H1 (cell line): Measurements from ENCODE around the gene WDR89. TPM values are rescaled to one million over a fixed set of nuclear protein-coding genes. Genes with fewer than 3 reads are reported as not detected.

ENCODE experiments used
- CTCF ChIA-PET: fragments of 300-600 bp; sonication (Branson Sonifier 250); formaldehyde crosslinking; loops from one replicate; lab custom pipeline; 2021; ENCODE audit not compliant: partially characterized antibody; lab: Charles Lee
- POLR2A ChIA-PET: fragments of 300-600 bp; sonication (Branson Sonifier 250); formaldehyde crosslinking; loops from one replicate; lab custom pipeline; 2021; ENCODE audit warnings: inconsistent platforms; ENCODE audit not compliant: partially characterized antibody; lab: Charles Lee
- DNase-seq, 2 experiments: peaks; one replicate each; pipeline versions ENCODE4 v3.0.0 to v3.0.0-alpha.2; 2010 to 2022; ENCODE audit warnings: low spot score in 2 of 2, low read depth in 1 of 2, mixed read lengths in 1 of 2
- FAIRE-seq: peaks from 2 replicates; lab custom pipeline; 2011; peaks lifted over from hg19 to GRCh38; lab: Jason Lieb, UNC
- H2AFZ ChIP-seq: 2 replicates; pipeline ENCODE4 v1.8.1; 2012; ENCODE audit warnings: low read length, inconsistent platforms
- H2AK5ac ChIP-seq: 2 replicates; pipeline ENCODE4 v1.6.1; 2013; ENCODE audit warnings: low read depth, low read length
- H2BK120ac ChIP-seq: replicated peaks from 2 replicates; pipeline ENCODE3; 2013; ENCODE audit warnings: low read depth, low read length, inconsistent platforms
- H2BK12ac ChIP-seq: 2 replicates; pipeline ENCODE4 v1.6.1; 2013; ENCODE audit warnings: low read depth, low read length
- H2BK15ac ChIP-seq: 2 replicates; pipeline ENCODE4 v1.6.1; 2013; ENCODE audit warnings: low read length
- H2BK20ac ChIP-seq: 2 replicates; pipeline ENCODE4 v1.6.1; 2013; ENCODE audit warnings: low read length
- H2BK5ac ChIP-seq: 2 replicates; pipeline ENCODE4 v1.6.1; 2013; ENCODE audit warnings: low read depth, low read length
- H3K14ac ChIP-seq: 2 replicates; pipeline ENCODE4 v1.6.1; 2013; ENCODE audit warnings: inconsistent platforms; ENCODE audit not compliant: insufficient read length
- H3K18ac ChIP-seq: 2 replicates; pipeline ENCODE4 v1.6.1; 2013; ENCODE audit warnings: low read length; ENCODE audit errors: extremely low read depth
- H3K23ac ChIP-seq: 2 replicates; pipeline ENCODE4 v1.6.1; 2013; ENCODE audit warnings: inconsistent platforms; ENCODE audit not compliant: insufficient read length
- H3K23me2 ChIP-seq: 2 replicates; pipeline ENCODE4 v1.6.1; 2013; ENCODE audit warnings: low read depth, low read length
- H3K27ac ChIP-seq: 2 replicates; pipeline ENCODE4 v1.6.1; 2011; ENCODE audit warnings: low read depth, low read length, inconsistent platforms
- H3K27me3 ChIP-seq, 4 experiments: replicated peaks in 1 of 4; 1 replicate in 1 of 4; 2 replicates in 3 of 4; pipeline versions ENCODE4 v1.6.1 to v1.8.1; 2011 to 2013; ENCODE audit warnings: low read length in 3 of 4, mild to moderate bottlenecking in 3 of 4, inconsistent platforms in 2 of 4, mixed read lengths in 2 of 4, moderate library complexity in 1 of 4; ENCODE audit not compliant: control insufficient read depth in 3 of 4, insufficient read depth in 3 of 4; ENCODE audit errors: extremely low read depth in 1 of 4
- H3K36me3 ChIP-seq, 4 experiments: 2 replicates each; pipeline versions ENCODE4 v1.6.1 to v1.8.1; 2011 to 2013; ENCODE audit warnings: mild to moderate bottlenecking in 4 of 4, low read length in 3 of 4, moderate library complexity in 2 of 4, control low read depth in 1 of 4, inconsistent platforms in 1 of 4; ENCODE audit not compliant: insufficient read depth in 4 of 4, control insufficient read depth in 2 of 4
- H3K4ac ChIP-seq: replicated peaks from 2 replicates; pipeline ENCODE3; 2013; ENCODE audit warnings: low read length, low read depth, mixed read lengths, inconsistent platforms; ENCODE audit not compliant: insufficient read length
- H3K4me1 ChIP-seq, 4 experiments: replicated peaks in 1 of 4; 1 replicate in 1 of 4; 2 replicates in 3 of 4; pipeline versions ENCODE4 v1.6.1 to v1.8.1; 2011 to 2013; ENCODE audit warnings: low read length in 3 of 4, inconsistent platforms in 2 of 4, mixed read lengths in 1 of 4; ENCODE audit not compliant: insufficient read depth in 4 of 4, control insufficient read depth in 3 of 4
- H3K4me2 ChIP-seq, 2 experiments: 2 replicates each; pipeline versions ENCODE4 v1.6.1 to v1.8.1; 2011 to 2013; ENCODE audit warnings: low read depth in 2 of 2, low read length in 2 of 2, control low read depth in 1 of 2, inconsistent platforms in 1 of 2, mild to moderate bottlenecking in 1 of 2; ENCODE audit not compliant: insufficient read depth in 1 of 2
- H3K4me3 ChIP-seq, 4 experiments: fragments of 200-600, 300-600 bp in 1 of 4; sonication (generic), shearing (Covaris generic), sonication (Bioruptor Twin) in 1 of 4; 2 replicates each; pipeline versions ENCODE4 v1.5.1 to v1.8.1; 2011 to 2016; ENCODE audit warnings: low read length in 4 of 4, low read depth in 3 of 4, control low read depth in 2 of 4, inconsistent platforms in 2 of 4, mild to moderate bottlenecking in 2 of 4, mixed read lengths in 1 of 4, moderate library complexity in 1 of 4; ENCODE audit not compliant: insufficient read depth in 2 of 4; ENCODE audit errors: extremely low read depth in 1 of 4
- H3K56ac ChIP-seq: replicated peaks from 2 replicates; pipeline ENCODE3; 2013; ENCODE audit warnings: low read depth, mild to moderate bottlenecking, mixed read lengths, low read length, inconsistent platforms; ENCODE audit not compliant: insufficient read length
- H3K79me1 ChIP-seq: 2 replicates; pipeline ENCODE4 v1.6.1; 2013; ENCODE audit warnings: low read depth, low read length, control low read depth
- H3K79me2 ChIP-seq, 2 experiments: 2 replicates each; pipeline versions ENCODE4 v1.6.1 to v1.8.1; 2012 to 2013; ENCODE audit warnings: low read length in 2 of 2, mild to moderate bottlenecking in 2 of 2, inconsistent platforms in 1 of 2; ENCODE audit not compliant: insufficient read depth in 2 of 2, control insufficient read depth in 1 of 2
- H3K9ac ChIP-seq, 4 experiments: replicated peaks in 1 of 4; 1 replicate in 1 of 4; 2 replicates in 3 of 4; pipeline versions ENCODE4 v1.6.1 to v1.8.1; 2011 to 2013; ENCODE audit warnings: low read depth in 3 of 4, low read length in 3 of 4, control low read depth in 2 of 4, mild to moderate bottlenecking in 2 of 4, moderate library complexity in 2 of 4, inconsistent platforms in 1 of 4; ENCODE audit errors: extremely low read depth in 1 of 4
- H3K9me3 ChIP-seq, 2 experiments: 2 replicates each; pipeline versions ENCODE4 v1.6.1 to v1.8.1; 2012 to 2013; ENCODE audit warnings: mild to moderate bottlenecking in 2 of 2, moderate library complexity in 2 of 2, control low read depth in 1 of 2, inconsistent platforms in 1 of 2, low read depth in 1 of 2, low read length in 1 of 2, mixed read lengths in 1 of 2; ENCODE audit not compliant: insufficient read depth in 2 of 2
- H4K20me1 ChIP-seq, 2 experiments: replicated peaks in 1 of 2; 2 replicates each; pipeline versions ENCODE3 to v1.8.1; 2011 to 2013; ENCODE audit warnings: inconsistent platforms in 2 of 2, low read length in 2 of 2, mild to moderate bottlenecking in 1 of 2; ENCODE audit not compliant: insufficient read depth in 2 of 2, control insufficient read depth in 1 of 2
- H4K5ac ChIP-seq: 2 replicates; pipeline ENCODE4 v1.6.1; 2013; ENCODE audit warnings: low read length, low read depth, mixed read lengths, inconsistent platforms; ENCODE audit not compliant: insufficient read length
- H4K8ac ChIP-seq: 2 replicates; pipeline ENCODE4 v1.8.0; 2013; ENCODE audit warnings: mild to moderate bottlenecking, moderate library complexity, low read length, inconsistent platforms; ENCODE audit not compliant: insufficient read depth; ENCODE audit errors: extremely low read depth
- H4K91ac ChIP-seq: replicated peaks from 2 replicates; pipeline ENCODE3; 2013; ENCODE audit warnings: low read length, mixed read lengths, inconsistent platforms; ENCODE audit not compliant: insufficient read length
- ASH2L ChIP-seq: fragments of 200-600, 300-600 bp; sonication (generic); IDR thresholded peaks from one replicate; pipeline ENCODE4 v1.7.1; 2017; ENCODE audit warnings: low read length
- BRCA1 ChIP-seq: IDR thresholded peaks from 2 replicates; pipeline ENCODE4 v1.6.1; 2012; ENCODE audit warnings: low read depth, low read length, improper control_type of control experiment
- CEBPB ChIP-seq: IDR thresholded peaks from 2 replicates; pipeline ENCODE4 v1.6.1; 2012; ENCODE audit warnings: low read depth, low read length
- CTBP2 ChIP-seq: IDR thresholded peaks from 2 replicates; pipeline ENCODE4 v1.7.0; 2011; ENCODE audit warnings: borderline replicate concordance, mild to moderate bottlenecking, moderate library complexity, mixed read lengths, low read length; ENCODE audit not compliant: insufficient read depth, insufficient read length
- GABPA ChIP-seq: IDR thresholded peaks from 2 replicates; pipeline ENCODE4 v1.6.1; 2011; ENCODE audit warnings: mild to moderate bottlenecking, low read length, moderate library complexity, borderline replicate concordance; ENCODE audit not compliant: insufficient read depth
- KDM5A ChIP-seq: fragments of 200-600 bp; IDR thresholded peaks from 2 replicates; pipeline ENCODE4 v1.7.1; 2012; ENCODE audit warnings: mild to moderate bottlenecking, low read length, inconsistent platforms, mixed read lengths
- PHF8 ChIP-seq: fragments of 200-600 bp; sonication (generic); conservative IDR thresholded peaks from 2 replicates; pipeline ENCODE4 v1.7.1; 2012; ENCODE audit warnings: low read depth, mild to moderate bottlenecking, inconsistent platforms, low read length, moderate library complexity
- POLR2AphosphoS5 ChIP-seq: IDR thresholded peaks from 2 replicates; pipeline ENCODE4 v1.6.1; 2011; ENCODE audit warnings: low read depth, low read length
- RAD21 ChIP-seq, 2 experiments: IDR thresholded peaks in 1 of 2; conservative IDR thresholded peaks in 1 of 2; 2 replicates each; pipeline ENCODE4 v1.6.1; 2011; ENCODE audit warnings: low read depth in 2 of 2, low read length in 2 of 2, improper control_type of control experiment in 1 of 2, inconsistent platforms in 1 of 2, mild to moderate bottlenecking in 1 of 2, moderate library complexity in 1 of 2
- RBBP5 ChIP-seq: IDR thresholded peaks from 2 replicates; pipeline ENCODE4 v1.7.1; 2012; ENCODE audit warnings: low read depth, mild to moderate bottlenecking, inconsistent platforms, low read length, moderate library complexity, borderline replicate concordance
- SP1 ChIP-seq: IDR thresholded peaks from 2 replicates; pipeline ENCODE4 v1.6.1; 2011; ENCODE audit warnings: low read depth, low read length
- TCF12 ChIP-seq: IDR thresholded peaks from 2 replicates; pipeline ENCODE4 v1.6.1; 2011; ENCODE audit warnings: low read depth, mild to moderate bottlenecking, low read length
- TEAD4 ChIP-seq: IDR thresholded peaks from 2 replicates; pipeline ENCODE4 v1.6.1; 2012; ENCODE audit warnings: low read depth, low read length, inconsistent platforms, mixed read lengths
- YY1 ChIP-seq: IDR thresholded peaks from 2 replicates; pipeline ENCODE4 v1.6.1; 2011; ENCODE audit warnings: low read depth, mild to moderate bottlenecking, low read length
- WGBS, 2 experiments: shearing (Covaris generic) in 1 of 2; methylation state at CpG; one replicate each; pipeline versions ENCODE4 v1.1.6 to v1.1.7; 2013 to 2015; ENCODE audit warnings: low lambda C conversion rate in 2 of 2, mixed read lengths in 2 of 2, inconsistent platforms in 1 of 2, low coverage in 1 of 2, missing lambda C conversion rate in 1 of 2; ENCODE audit not compliant: insufficient replicate concordance in 2 of 2, insufficient coverage in 1 of 2, insufficient read length in 1 of 2; ENCODE audit errors: extremely low coverage in 1 of 2, missing lambda C conversion rate in 1 of 2; 5-methylcytosine and 5-hydroxymethylcytosine counted together
- polyA plus RNA-seq, 7 experiments: library from polyadenylated mRNA; depleted of rRNA in 3 of 7; stranded (reverse) in 5 of 7; unstranded in 2 of 7; fragments of >200 nt in 5 of 7; fragments of 200-250 nt in 2 of 7; gene quantifications; 1 replicate in 5 of 7; 2 replicates in 1 of 7; 4 replicates in 1 of 7; pipeline versions ENCODE4 v1.2.1 to v1.2.3, GENCODE V29; 2011 to 2013; ENCODE audit warnings: missing spikeins in 2 of 7, mixed read lengths in 2 of 7
- total RNA-seq: library from RNA; stranded (reverse); fragmentation: NEBNext Ultra II Directional; extraction: Animal tissue kit (Norgen Biotek cat#: 25700); gene quantifications from 2 replicates; pipeline ENCODE4 v1.2.1, GENCODE V29; 2021

Gene WDR89
- total and polyA plus RNA-seq, 2 of the 8 experiments (the other 6 are each of a cell fraction or from before 2014, with no cell fraction given) = 8.3 to 32.9 TPM

DNA sequence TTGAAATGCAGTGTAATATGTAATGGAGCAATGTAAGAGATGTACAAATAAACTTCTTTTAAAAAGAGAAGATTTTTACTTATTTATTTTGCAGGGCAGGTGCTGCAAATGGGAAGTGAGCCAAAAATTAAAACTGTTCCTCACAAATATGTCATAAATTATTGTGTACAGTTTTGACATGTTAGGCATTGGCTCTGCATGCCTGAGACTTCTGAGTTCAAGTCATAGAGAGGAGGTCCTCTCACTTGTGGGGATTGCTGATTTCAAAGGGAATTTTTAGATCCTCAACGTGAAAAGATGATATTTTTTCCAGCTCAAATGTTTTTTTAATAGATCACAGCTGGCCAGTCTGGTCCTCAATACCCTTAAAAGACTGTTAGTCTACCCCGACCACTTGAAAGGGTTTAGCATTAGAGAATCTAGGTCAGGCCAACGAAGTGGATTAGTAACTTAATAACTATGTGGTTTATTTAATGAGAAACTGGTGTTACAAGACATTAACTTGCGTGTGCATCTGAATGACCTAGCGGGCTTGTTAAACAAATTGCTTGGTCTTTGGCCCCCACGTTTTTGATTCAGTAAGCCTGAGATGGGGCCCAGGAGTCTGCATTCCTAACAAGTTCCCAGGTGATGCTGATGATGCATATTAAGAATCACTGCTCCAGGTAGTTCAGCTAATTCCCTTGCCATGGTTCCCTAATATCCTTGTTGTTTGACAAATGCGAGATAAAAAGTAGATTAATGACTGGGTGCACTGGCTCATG, 30.9 kb upstream of the WDR89 start:
- 80% methylated on average over 7 of the region's 7 CpGs; no CpG with 5 or more reads in 1 of the 2 experiments for WGBS, 2 experiments
- Histone ChIP-seq H4K5ac (no peak overlapping the region), H3K27me3 (no peaks in the 10 kb centered on the region), H3K14ac (no peak overlapping the region), H3K79me2 (no peaks in the 10 kb centered on the region), H3K27ac (no peak overlapping the region), H4K91ac (no peak overlapping the region), H3K36me3 (no peaks in the 10 kb centered on the region), H3K4ac (no peak overlapping the region), H3K4me2 (no peak overlapping the region), H3K56ac (no peak overlapping the region), H3K4me1 (no peaks in the 10 kb centered on the region), H3K4me3 (no peak overlapping the region), H3K23me2 (no peaks in the 10 kb centered on the region), H4K20me1 (peaks cover 0 to 2% of the 10 kb centered on the region in 2 experiments), H2BK20ac (no peak overlapping the region), H3K18ac (no peak overlapping the region), H2BK5ac (no peak overlapping the region), H2BK12ac (no peak overlapping the region), H2AFZ (no peak overlapping the region), H4K8ac (no peak overlapping the region), H3K9me3 (no peaks in the 10 kb centered on the region), H2BK120ac (no peak overlapping the region), H2AK5ac (no peak overlapping the region), H3K23ac (no peak overlapping the region), H2BK15ac (no peak overlapping the region), H3K79me1 (no peaks in the 10 kb centered on the region), H3K9ac (no peak overlapping the region)
- no peak for DNase-seq
- CTCF ChIA-PET = no interaction called here
- POLR2A ChIA-PET = interaction anchor here (0.6 kb wide), 1 partner anchor 246 kb away, joined by 3 read pairs; no protein-coding TSS in a partner anchor
- FAIRE-seq = no peak
- TF ChIP-seq RBBP5 (no peak), PHF8 (no peak), SP1 (no peak), TCF12 (no peak), BRCA1 (no peak), RAD21 (IDR thresholded peaks at IDR 0.05 in 1 of 2, conservative IDR thresholded peaks at IDR 0.05 in 1 of 2; ENCODE audit: low read depth in 2 of 2, low read length in 2 of 2) (no peak), YY1 (no peak), KDM5A (no peak), ASH2L (no peak), GABPA (no peak), POLR2AphosphoS5 (no peak), CEBPB (no peak), TEAD4 (no peak), CTBP2 (no peak)
